Measurements from ENCODE around the gene PEX13. TPM values are rescaled to one million over a fixed set of nuclear protein-coding genes. Genes with fewer than 3 reads are reported as not detected.

PEX13 gene
- total and polyA plus RNA-seq, 2 of the 4 experiments (the other 2 are of a cell fraction), result 12.1 to 34.8 TPM

DNA sequence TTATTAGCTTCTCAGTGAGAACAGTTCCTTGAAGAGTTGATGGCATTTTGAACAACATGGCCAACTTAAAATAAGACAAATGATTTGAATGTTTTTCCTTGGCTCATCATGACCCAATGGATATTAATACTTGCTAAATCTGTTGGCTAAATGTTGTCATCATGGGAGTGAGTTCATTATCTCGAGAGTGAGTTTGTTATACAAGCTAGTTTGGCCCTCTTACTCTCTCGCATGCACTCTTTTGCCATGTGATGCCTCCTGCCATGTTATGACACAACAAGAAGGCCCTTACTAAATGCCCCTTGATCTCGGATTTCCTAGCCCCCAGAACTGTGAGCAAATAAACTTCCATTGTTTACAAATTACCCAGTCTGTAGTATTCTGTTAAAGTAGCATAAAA is 25.3 kb downstream of the PEX13 start:
- no peak overlapping the region for H4K8ac ChIP-seq (ENCODE audit: low read depth in 2 of 2, low read length in 2 of 2)
- no peak overlapping the region for H3K18ac ChIP-seq (ENCODE audit: low read depth, low read length)
- H3K4ac ChIP-seq (ENCODE audit: low read depth, low read length), result no peak overlapping the region
- no peak overlapping the region for H3K56ac ChIP-seq (ENCODE audit: extremely low read depth, insufficient read depth, low read length)
- no peak overlapping the region for H4K5ac ChIP-seq (ENCODE audit: low read depth, low read length)
- H3K27ac ChIP-seq (ENCODE audit: insufficient read depth, low read length), result no peak overlapping the region
- H3K9me1 ChIP-seq (ENCODE audit: insufficient read depth, low read length), result peaks cover 5% of the 10 kb centered on the region
- no peak overlapping the region for H2AK5ac ChIP-seq (ENCODE audit: low read depth, low read length)
- no CpG with 5 or more reads among the region's 3 CpGs for WGBS, 2 experiments (ENCODE audit: extremely low coverage in 2 of 2, insufficient read length in 1 of 2)
- H3K4me3 ChIP-seq (ENCODE audit: insufficient read depth, low read depth, low read length), result no peak overlapping the region
- no peak overlapping the region for H3K14ac ChIP-seq (replicated peaks; ENCODE audit: low read depth, low read length)
- ATAC-seq (ENCODE audit: low read depth), result no peak
- no peak overlapping the region for H3K9ac ChIP-seq (ENCODE audit: low read depth, low read length)
- H2BK15ac ChIP-seq (ENCODE audit: low read depth, low read length), result no peak overlapping the region
- TF ChIP-seq MAFK (IDR thresholded peaks at IDR 0.05; ENCODE audit: low read depth, low read length) (no peak), NFE2L2 (IDR thresholded peaks at IDR 0.05; ENCODE audit: low read depth, low read length) (no peak), FOS (IDR thresholded peaks at IDR 0.05; ENCODE audit: low read depth, low read length) (no peak), BHLHE40 (IDR thresholded peaks at IDR 0.05; ENCODE audit: low read depth, low read length) (no peak), SMC3 (IDR thresholded peaks at IDR 0.05; ENCODE audit: low read depth, low read length) (no peak), RCOR1 (IDR thresholded peaks at IDR 0.05; ENCODE audit: insufficient replicate concordance, low read length) (no peak), RFX5 (IDR thresholded peaks at IDR 0.05; ENCODE audit: low read depth, low read length) (no peak)
- TF ChIP-seq, protein P1, sequence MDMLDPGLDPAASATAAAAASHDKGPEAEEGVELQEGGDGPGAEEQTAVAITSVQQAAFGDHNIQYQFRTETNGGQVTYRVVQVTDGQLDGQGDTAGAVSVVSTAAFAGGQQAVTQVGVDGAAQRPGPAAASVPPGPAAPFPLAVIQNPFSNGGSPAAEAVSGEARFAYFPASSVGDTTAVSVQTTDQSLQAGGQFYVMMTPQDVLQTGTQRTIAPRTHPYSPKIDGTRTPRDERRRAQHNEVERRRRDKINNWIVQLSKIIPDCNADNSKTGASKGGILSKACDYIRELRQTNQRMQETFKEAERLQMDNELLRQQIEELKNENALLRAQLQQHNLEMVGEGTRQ (IDR thresholded peaks at IDR 0.05; ENCODE audit: low read depth, low read length), result no peak
- TF ChIP-seq, protein P2, sequence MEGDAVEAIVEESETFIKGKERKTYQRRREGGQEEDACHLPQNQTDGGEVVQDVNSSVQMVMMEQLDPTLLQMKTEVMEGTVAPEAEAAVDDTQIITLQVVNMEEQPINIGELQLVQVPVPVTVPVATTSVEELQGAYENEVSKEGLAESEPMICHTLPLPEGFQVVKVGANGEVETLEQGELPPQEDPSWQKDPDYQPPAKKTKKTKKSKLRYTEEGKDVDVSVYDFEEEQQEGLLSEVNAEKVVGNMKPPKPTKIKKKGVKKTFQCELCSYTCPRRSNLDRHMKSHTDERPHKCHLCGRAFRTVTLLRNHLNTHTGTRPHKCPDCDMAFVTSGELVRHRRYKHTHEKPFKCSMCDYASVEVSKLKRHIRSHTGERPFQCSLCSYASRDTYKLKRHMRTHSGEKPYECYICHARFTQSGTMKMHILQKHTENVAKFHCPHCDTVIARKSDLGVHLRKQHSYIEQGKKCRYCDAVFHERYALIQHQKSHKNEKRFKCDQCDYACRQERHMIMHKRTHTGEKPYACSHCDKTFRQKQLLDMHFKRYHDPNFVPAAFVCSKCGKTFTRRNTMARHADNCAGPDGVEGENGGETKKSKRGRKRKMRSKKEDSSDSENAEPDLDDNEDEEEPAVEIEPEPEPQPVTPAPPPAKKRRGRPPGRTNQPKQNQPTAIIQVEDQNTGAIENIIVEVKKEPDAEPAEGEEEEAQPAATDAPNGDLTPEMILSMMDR (conservative IDR thresholded peaks at IDR 0.05; ENCODE audit: low read depth, low read length), result no peak
- no peak for DNase-seq
- BruUV-seq (replicated peaks), result no TSS peak
- H3K79me1 ChIP-seq (ENCODE audit: low read depth in 1 of 2, low read length in 2 of 2), result peaks cover 6 to 20% of the 10 kb centered on the region in 2 experiments; a peak in 3 of 4 replicates
- in situ Hi-C loops (cut with MboI; ENCODE audit: low sequenced_read_pairs) (no loop called here), dilution Hi-C loops (cut with HindIII; ENCODE audit: low sequenced_read_pairs, unreplicated experiment) (no loop called here), intact Hi-C loops (cut with micrococcal nuclease) (no loop called here)
- peaks cover 8% of the 10 kb centered on the region for H3K36me3 ChIP-seq (ENCODE audit: control insufficient read depth, insufficient read depth, low read length)
- H2BK5ac ChIP-seq (ENCODE audit: low read depth, low read length, poor library complexity, severe bottlenecking), result no peak overlapping the region
- H3K4me1 ChIP-seq (ENCODE audit: control insufficient read depth, insufficient read depth, low read length), result peaks cover 2% of the 10 kb centered on the region; the same call in 1 of the 2 replicates
- H4K20me1 ChIP-seq (ENCODE audit: insufficient read depth, low read length), result no peaks in the 10 kb centered on the region; the same call in 1 of the 2 replicates
- H2BK120ac ChIP-seq (ENCODE audit: low read depth, low read length), result no peak overlapping the region
- H3K27me3 ChIP-seq (ENCODE audit: control insufficient read depth, insufficient read depth, low read length), result no peaks in the 10 kb centered on the region
- no peak overlapping the region for H2BK20ac ChIP-seq (ENCODE audit: low read depth, low read length)
- no peak overlapping the region for H4K91ac ChIP-seq (ENCODE audit: insufficient read depth, low read depth, low read length)
- H3K9me3 ChIP-seq (ENCODE audit: control insufficient read depth, insufficient read depth, low read length), result no peaks in the 10 kb centered on the region
- ChIA-PET POLR2A (ENCODE audit: unreplicated experiment) (no interaction called here), CTCF (no interaction called here)
- H2AFZ ChIP-seq (replicated peaks; ENCODE audit: low read length, poor library complexity), result no peak overlapping the region
- H2AK9ac ChIP-seq (replicated peaks; ENCODE audit: low read depth, low read length, poor library complexity), result no peak overlapping the region
- H3K23ac ChIP-seq (ENCODE audit: low read depth, low read length), result no peak overlapping the region
- H3K4me2 ChIP-seq (ENCODE audit: low read depth, low read length), result no peak overlapping the region
